SIG-M5 treated with dmso at 0.1 percent for 504 hours (cell line): ENCODE results near the gene CADPS2.

Experiments
- DNase-seq: peaks from one replicate; lab custom pipeline; 2025; ENCODE audit not compliant: unreplicated experiment; lab: John Stamatoyannopoulos, UW

CADPS2 gene

DNA sequence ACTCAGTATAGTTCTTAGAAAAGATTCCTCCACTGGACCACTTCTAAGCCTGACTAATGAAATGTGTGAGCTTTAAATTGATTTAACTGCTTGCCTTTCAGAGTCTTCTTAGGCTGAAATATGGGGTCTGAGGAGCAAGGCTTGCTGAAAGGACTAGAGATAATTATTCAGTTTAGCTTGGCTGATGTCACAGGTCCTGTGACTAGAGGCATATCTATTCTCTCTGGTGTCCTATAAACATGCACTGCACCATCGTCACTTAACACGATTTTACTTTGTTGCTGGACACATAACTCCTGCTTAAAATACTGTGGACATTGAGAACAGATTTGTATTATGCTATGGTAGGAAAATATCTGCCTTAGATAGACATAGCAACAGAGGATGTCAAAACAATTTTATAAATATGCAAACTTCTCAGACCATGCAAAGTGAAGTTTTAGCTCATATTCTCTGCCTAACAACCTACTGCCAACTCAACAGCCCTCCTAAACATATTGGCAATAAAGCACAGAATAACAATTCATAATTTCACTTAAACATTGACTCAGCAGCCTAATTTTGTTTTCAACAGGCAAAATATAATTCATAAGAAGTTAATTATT lies 267.6 kb downstream of the CADPS2 start:
- DNase-seq = no peak

DNA sequence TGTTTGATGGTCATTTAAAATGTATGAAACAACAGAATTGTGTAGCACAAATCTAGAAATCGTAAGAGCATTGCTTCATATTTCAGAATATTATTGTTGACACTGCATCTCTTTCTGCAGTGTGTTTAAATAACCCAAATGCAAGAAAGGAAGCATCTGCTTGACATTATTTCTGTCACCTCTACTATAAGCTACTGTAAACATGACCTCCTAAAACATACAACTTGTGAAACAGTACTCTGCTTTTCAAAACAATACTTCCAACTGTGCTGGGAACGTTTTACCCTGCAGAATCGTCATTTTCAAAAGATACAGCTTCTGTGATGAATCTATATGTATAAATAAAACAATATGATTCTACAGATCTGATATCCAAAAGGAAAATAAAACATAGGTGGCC lies 269.3 kb downstream of the CADPS2 start:
- no peak for DNase-seq

DNA sequence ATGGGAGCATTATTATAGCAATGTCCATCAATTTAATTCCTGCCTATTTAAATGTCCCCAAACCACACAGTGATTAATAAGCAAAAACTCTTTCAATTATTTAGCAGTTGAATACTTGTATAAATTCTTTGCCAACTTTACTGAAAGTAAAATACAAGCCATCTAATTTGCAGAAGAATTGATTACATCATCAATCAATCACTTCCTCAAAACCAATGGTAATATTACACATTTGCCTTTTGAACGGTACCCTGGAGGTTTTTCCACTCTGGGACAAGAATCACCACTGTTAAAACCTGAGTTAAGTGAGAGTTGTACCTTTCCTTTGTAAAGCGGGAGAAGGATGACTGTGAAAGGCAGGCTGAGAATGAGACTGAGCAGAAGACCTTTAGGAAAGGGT lies 280.3 kb downstream of the CADPS2 start:
- no peak for DNase-seq

DNA sequence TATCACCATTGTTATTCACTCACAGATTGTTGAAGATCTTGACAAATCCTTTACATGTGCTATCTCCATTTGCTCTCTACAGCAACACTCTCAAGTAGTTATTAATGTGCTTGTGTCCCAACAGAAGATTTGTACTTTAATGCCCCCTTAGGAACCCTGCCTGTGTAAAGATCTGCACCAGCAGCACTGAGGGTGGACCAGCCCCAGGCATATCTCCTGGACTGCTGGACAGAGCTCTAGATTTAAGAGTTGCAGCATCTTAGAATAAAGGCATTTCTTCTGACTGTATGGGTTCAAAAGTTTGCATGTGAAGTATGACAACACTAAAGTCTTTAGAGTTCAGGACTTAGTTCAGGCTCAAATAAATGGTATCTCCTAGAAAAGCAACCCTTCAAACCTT lies 282.0 kb downstream of the CADPS2 start:
- no peak for DNase-seq

DNA sequence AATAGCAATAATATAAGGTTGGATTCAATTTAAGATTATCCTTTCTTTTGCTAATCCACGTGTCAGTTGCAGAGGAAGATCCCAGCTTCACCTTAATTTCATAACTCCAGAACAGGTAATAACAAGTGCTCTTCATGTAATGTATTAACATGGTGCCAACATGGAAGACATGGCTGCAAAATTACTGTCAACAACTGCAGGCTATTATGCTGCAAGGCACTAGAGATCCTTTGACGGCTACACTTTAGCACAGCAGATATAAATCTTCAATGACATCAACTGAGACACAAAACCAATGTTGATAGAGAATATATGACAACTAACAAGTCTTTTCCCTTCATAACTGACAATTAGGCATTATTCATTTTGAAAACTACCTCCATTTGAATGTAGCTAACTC lies 283.5 kb downstream of the CADPS2 start:
- DNase-seq = no peak

- no peak for DNase-seq
Measured at GRCh38 chr7:122600630-122601029, 285.6 kb downstream of the CADPS2 start.

DNA sequence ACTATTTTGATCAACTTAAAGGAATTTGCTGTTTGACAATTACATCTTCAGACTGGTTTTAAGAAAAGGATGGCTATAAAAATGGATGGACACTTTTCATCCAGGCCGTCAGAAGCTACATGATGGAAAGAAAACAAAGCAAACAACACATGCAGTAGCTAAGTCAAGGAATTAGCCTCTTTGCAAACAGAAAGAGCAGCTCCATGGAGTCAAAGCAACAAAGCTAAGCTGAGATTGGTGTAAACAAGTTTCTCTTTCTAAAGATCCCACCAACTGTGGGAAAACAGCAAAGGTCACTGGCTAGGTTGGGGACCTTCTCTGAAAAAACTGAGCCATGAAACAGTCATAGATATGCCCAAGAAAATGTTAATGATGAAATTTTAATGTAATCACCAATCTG lies 286.2 kb downstream of the CADPS2 start:
- no peak for DNase-seq

- no peak for DNase-seq
Measured at GRCh38 chr7:122597277-122597676, 289.0 kb downstream of the CADPS2 start.

GRCh38 chr7:122595885-122596284 lies 290.4 kb downstream of the CADPS2 start:
- DNase-seq = no peak

DNA sequence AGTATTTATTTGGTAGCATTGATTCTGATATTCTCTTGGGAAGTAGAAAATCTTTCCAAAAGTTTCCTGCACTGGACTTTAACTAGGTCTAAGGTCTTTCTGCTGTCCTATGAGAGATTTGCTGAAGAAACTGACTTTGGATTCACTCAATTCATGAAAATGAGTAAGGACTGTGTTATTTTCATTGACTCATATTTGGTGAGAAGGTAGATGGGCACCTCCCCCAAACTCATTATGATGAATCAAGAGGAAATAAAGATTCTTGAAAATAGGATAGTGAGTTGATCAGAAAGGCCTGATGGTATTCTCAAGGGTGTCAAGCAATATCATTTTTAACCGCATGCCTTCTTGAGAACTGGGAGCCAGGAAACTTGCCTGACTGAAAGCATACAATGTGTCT lies 297.6 kb downstream of the CADPS2 start:
- DNase-seq = no peak

- DNase-seq = no peak
Measured at GRCh38 chr7:122584676-122585251, 301.5 kb downstream of the CADPS2 start.

DNA sequence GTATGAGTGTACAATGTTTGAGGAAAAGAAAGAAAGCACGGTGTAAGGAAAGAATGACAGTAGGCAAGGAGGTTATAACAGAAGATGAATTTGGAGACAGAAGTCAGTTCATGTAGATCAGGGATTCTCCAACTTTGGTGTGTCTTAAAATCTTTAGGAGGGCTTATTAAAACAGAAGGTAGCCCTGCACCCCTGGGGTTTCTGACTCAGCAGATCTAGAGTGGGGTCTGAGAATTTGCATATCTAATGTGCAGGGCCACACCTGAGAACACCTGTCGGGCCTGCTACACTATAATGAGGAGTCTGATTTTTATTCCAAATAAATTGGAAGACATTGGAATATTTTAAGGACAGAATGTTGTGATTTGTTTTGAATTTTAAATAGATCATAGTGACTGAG lies 307.9 kb downstream of the CADPS2 start:
- DNase-seq = no peak

GRCh38 chr7:122577449-122578003 lies 308.7 kb downstream of the CADPS2 start:
- DNase-seq = no peak

GRCh38 chr7:122572706-122573105 lies 313.6 kb downstream of the CADPS2 start:
- DNase-seq = no peak

DNA sequence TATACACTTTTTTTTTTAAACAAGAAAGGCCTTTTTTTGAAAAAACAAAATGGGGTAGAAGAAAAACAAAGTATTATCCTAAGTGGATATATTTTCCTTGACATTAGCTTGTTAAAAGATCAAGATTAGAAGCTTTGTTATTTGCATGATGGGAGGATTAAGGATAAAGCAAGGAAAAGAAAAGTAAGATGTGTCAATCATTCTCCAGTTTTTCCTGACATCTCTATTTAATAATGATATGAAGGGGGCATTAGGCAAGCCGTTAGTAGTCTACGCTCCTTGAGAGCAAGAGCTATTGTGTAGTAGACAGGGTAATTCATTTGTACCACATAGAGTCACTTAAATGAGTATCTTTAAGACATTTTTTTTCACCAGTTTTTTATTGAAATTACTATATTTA lies 324.9 kb downstream of the CADPS2 start:
- no peak for DNase-seq

- no peak for DNase-seq
Measured at GRCh38 chr7:122556873-122557542, 329.3 kb downstream of the CADPS2 start.

- DNase-seq = no peak
Measured at GRCh38 chr7:122556219-122556618, 330.0 kb downstream of the CADPS2 start.

DNA sequence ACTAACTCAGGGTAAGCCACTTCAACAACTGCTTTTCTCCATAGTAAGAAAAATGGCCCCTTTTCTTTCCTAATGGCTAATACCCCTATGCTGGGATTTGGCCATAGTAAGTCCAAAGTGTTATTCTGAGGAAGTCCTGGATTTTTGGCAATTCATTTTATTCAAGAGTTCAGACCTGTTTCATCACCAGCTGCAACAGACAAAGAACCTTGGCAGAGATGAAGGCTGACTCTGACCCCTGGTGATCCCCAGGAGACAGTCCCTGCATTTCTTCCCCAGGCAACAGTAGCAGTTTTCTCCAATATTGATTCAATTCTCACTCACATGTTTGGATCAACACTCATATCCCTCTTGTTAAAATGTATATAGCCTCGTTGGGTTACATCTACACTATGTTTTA lies 332.5 kb downstream of the CADPS2 start:
- no peak for DNase-seq

DNA sequence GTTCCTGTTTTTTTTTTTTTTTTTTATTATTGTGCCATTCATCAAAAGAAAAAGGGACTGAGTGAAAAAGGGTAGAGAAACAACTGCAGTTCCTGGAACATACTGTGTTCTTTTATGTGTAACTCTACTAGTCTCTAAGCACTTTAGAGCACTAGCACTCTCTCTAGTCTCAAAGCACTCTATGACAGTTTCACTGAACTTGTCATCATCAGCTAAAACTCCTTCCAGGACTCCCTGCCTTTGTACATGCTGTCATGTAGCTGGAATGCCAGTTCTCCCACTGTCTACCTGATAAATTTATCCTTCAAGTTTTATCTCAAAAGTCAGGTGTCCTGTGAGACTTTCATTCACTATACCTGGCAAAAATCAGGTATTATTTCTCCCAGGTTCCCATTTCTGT lies 333.5 kb downstream of the CADPS2 start:
- DNase-seq = no peak

DNA sequence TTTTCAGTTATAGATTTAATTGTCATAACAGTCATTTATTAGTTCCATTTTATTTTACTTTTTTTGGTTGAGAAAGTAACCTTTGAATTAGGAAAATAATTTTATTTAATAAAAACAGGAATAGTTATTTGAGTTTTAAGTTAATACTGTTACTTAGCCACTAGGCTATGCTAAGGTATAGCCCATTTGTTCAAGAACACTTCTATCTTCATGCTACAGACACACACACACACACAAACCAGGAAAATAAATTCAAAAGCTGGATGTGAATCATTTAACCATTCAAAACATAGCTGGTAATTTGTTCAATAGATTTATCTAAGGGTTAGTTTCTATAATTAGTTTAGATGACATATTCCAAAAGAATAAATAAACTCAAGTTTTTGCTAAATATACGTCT lies 335.7 kb downstream of the CADPS2 start:
- no peak for DNase-seq

- no peak for DNase-seq
Measured at GRCh38 chr7:122549578-122549977, 336.7 kb downstream of the CADPS2 start.

DNA sequence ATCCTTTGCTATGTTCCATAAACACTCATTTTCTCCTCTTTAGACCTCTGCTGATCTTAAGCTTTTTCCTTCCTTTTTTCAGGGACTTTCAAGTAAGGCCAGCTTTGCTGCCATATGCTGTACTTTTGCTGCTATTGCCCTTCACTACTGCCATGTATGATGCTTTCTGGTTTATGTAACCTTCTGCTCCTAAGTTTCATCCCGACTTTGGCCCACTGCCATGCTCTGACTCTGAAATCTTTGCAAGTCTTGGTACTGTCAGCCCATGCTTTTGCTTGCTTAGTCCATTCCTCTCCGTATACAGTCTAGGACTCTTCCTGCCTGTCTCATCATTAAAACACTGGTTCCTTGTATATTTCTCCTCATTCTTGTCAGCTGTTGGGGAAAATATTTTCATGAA lies 339.8 kb downstream of the CADPS2 start:
- no peak for DNase-seq
